HL-60 (cell line): ENCODE data around the gene SGMS2.

Experiments used
- DNase-seq, 2 experiments: peaks; one replicate each; pipeline ENCODE4 v3.0.0-alpha.2; 2010 to 2020; ENCODE audit warnings: low read depth in 1 of 2, low spot score in 1 of 2
- H3K27ac ChIP-seq: fragments of 250-450 bp; sonication (Bioruptor Pico); replicated peaks from 2 replicates; pipeline ENCODE4 v1.5.1; 2020; ENCODE audit warnings: mild to moderate bottlenecking, moderate library complexity
- H3K27me3 ChIP-seq: fragments of 250-450 bp; sonication (Bioruptor Pico); 2 replicates; pipeline ENCODE4 v1.5.1; 2021; ENCODE audit warnings: mild to moderate bottlenecking, moderate library complexity; ENCODE audit not compliant: insufficient read depth, poor library complexity, severe bottlenecking
- H3K4me3 ChIP-seq: replicated peaks from 2 replicates; pipeline ENCODE4 v1.5.1; 2011; ENCODE audit warnings: mild to moderate bottlenecking, control low read depth, low read length; ENCODE audit not compliant: insufficient read depth
- GABPA ChIP-seq: IDR thresholded peaks from 2 replicates; pipeline ENCODE4 v1.6.1; 2012; ENCODE audit warnings: low read depth
- POLR2AphosphoS5 ChIP-seq: IDR thresholded peaks from 2 replicates; pipeline ENCODE4 v1.6.1; 2012; ENCODE audit warnings: low read depth
- SPI1 ChIP-seq: IDR thresholded peaks from 2 replicates; pipeline ENCODE4 v1.6.1; 2012; ENCODE audit warnings: low read depth, mild to moderate bottlenecking, borderline replicate concordance
- TF ChIP-seq, protein P1 (sequence below): IDR thresholded peaks from one replicate; pipeline ENCODE4 v1.5.1; 2011; ENCODE audit warnings: low read length, control low read depth, inconsistent platforms; ENCODE audit not compliant: insufficient read depth
- TF ChIP-seq, protein P2 (sequence below): IDR thresholded peaks from 2 replicates; pipeline ENCODE4 v1.6.1; 2012; ENCODE audit warnings: low read depth; ENCODE audit not compliant: insufficient replicate concordance

The SGMS2 gene

DNA sequence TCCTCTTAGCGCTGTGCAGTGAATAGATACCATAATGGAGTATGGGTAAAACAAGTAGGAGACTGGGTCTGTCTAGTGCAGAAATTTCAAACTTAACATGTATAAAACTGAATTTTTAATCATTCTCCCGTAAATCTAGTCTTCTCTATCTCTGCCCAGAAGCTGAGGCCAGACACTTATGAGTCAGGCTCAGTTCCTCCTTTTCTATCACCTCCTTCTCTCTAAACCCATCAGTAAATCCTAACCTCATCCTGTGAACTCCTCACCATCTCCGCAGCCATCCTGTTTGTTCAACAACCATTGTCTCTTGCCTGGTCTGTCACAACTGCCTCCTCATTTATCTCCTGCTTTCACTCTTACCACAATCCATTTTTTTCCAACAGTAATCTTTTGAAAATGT, 19.8 kb upstream of the SGMS2 start:
- Histone ChIP-seq H3K27ac (no peak overlapping the region), H3K4me3 (no peak overlapping the region), H3K27me3 (no peaks in the 10 kb centered on the region)
- no peak for TF ChIP-seq GABPA
- TF ChIP-seq, protein P1, sequence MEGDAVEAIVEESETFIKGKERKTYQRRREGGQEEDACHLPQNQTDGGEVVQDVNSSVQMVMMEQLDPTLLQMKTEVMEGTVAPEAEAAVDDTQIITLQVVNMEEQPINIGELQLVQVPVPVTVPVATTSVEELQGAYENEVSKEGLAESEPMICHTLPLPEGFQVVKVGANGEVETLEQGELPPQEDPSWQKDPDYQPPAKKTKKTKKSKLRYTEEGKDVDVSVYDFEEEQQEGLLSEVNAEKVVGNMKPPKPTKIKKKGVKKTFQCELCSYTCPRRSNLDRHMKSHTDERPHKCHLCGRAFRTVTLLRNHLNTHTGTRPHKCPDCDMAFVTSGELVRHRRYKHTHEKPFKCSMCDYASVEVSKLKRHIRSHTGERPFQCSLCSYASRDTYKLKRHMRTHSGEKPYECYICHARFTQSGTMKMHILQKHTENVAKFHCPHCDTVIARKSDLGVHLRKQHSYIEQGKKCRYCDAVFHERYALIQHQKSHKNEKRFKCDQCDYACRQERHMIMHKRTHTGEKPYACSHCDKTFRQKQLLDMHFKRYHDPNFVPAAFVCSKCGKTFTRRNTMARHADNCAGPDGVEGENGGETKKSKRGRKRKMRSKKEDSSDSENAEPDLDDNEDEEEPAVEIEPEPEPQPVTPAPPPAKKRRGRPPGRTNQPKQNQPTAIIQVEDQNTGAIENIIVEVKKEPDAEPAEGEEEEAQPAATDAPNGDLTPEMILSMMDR, result no peak
- TF ChIP-seq, protein P2, sequence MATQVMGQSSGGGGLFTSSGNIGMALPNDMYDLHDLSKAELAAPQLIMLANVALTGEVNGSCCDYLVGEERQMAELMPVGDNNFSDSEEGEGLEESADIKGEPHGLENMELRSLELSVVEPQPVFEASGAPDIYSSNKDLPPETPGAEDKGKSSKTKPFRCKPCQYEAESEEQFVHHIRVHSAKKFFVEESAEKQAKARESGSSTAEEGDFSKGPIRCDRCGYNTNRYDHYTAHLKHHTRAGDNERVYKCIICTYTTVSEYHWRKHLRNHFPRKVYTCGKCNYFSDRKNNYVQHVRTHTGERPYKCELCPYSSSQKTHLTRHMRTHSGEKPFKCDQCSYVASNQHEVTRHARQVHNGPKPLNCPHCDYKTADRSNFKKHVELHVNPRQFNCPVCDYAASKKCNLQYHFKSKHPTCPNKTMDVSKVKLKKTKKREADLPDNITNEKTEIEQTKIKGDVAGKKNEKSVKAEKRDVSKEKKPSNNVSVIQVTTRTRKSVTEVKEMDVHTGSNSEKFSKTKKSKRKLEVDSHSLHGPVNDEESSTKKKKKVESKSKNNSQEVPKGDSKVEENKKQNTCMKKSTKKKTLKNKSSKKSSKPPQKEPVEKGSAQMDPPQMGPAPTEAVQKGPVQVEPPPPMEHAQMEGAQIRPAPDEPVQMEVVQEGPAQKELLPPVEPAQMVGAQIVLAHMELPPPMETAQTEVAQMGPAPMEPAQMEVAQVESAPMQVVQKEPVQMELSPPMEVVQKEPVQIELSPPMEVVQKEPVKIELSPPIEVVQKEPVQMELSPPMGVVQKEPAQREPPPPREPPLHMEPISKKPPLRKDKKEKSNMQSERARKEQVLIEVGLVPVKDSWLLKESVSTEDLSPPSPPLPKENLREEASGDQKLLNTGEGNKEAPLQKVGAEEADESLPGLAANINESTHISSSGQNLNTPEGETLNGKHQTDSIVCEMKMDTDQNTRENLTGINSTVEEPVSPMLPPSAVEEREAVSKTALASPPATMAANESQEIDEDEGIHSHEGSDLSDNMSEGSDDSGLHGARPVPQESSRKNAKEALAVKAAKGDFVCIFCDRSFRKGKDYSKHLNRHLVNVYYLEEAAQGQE, result no peak
- no peak for TF ChIP-seq POLR2AphosphoS5
- TF ChIP-seq SPI1, result no peak
- DNase-seq, result no peak

DNA sequence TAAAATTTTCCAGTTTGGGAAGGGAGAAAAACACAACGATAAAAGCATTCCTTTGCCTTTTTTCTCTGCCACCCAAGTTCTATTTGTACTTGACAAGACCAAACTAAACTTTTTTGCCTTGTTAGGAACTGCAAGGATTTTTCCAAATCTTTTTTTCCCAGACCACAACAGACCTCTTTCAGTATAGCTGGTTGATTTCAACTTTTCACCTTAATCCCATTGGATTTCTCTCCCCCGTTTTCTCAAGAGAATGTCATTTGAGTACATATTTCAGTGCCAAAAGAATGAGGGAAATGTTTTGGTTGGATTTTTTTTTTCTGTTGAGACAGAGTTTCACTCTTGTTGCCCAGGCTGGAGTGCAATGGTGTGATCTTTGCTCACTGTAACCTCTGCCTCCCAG, 18.5 kb upstream of the SGMS2 start:
- DNase-seq, result no peak
- TF ChIP-seq, protein P1, result no peak
- TF ChIP-seq POLR2AphosphoS5 (no peak), GABPA (no peak), SPI1 (no peak)
- TF ChIP-seq, protein P2, result no peak
- Histone ChIP-seq H3K4me3 (no peak overlapping the region), H3K27ac (no peak overlapping the region), H3K27me3 (no peaks in the 10 kb centered on the region)

DNA sequence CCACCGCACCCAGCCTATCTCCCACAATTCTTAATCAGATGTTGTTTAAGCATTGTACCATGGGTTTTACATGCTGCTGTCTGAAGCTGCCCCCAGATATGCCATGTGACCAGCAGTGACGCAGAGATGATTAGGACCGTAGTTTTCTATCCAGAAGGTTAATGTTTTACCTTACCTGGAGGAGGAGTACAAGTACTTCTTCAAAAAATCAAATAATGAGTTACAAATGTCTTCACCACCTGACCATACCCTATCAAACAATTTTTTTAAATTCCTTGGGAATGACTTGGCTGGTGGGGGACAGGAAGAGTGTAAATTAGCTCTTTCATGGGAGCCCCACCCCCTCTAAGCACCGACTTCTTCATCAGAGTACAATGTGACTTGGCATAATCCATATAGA, 16.2 kb upstream of the SGMS2 start:
- DNase-seq, result no peak
- H3K27ac ChIP-seq, result no peak overlapping the region
- no peak overlapping the region for H3K4me3 ChIP-seq
- H3K27me3 ChIP-seq, result no peaks in the 10 kb centered on the region
- TF ChIP-seq GABPA, result no peak
- TF ChIP-seq, protein P2, result no peak
- TF ChIP-seq POLR2AphosphoS5, result no peak
- TF ChIP-seq SPI1, result no peak
- TF ChIP-seq, protein P1, result no peak
